ENCODE results near the gene OR2A12.

- TF ChIP-seq EZH2phosphoT487 (IDR thresholded peaks at IDR 0.05; ENCODE audit: low read depth, severe bottlenecking, unreplicated experiment) (no peak), CTCF (IDR thresholded peaks at IDR 0.05; ENCODE audit: poor library complexity) (no peak), EZH2 (IDR thresholded peaks at IDR 0.05; ENCODE audit: borderline replicate concordance) (no peak)
These were observed 16.0 kb downstream of the OR2A12 start for GRCh38 chr7:144102041-144102440.

All from hepatocyte (in vitro differentiated cells).